Superior temporal gyrus (tissue), 1 donor: Measurements from ENCODE around the gene POLN.

Experiments
- DNase-seq: peaks from one replicate; pipeline ENCODE4 v3.0.0-alpha.2; 2016; ENCODE audit errors: extremely low spot score

POLN gene

DNA sequence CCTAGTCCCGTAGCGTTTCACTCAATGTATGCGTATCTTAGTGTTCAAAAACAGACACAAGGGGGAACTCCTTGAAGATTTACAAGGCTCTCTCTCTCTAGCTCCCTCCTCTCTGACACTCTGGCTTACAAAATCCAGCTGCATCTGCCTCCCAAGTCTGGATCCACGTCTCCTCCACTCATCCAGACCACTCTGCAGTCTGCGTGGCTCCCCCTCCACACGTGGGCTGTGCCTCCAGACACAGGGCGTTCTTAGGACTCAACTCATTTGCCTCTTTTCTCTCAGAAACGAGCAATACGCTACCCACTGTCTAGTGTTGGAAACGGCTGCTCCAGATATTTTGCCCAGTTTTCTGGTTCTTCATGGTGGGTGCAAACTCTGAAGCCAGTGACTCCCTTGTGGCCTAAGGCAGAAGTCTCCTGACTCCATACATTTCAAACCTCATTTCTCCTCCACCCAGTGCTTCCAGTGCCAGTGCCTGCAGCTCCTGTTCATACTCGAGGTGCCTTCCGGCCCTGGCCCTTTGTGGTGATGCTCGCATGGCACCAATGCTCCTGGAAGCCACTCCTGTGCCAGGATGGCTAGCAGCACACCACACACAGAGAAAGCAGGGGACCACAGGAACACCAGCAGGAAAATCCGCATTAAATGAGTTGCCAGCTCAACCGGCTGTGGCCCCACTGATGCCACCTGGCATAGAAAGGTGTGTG lies 158.7 kb downstream of the POLN start:
- no peak for DNase-seq

DNA sequence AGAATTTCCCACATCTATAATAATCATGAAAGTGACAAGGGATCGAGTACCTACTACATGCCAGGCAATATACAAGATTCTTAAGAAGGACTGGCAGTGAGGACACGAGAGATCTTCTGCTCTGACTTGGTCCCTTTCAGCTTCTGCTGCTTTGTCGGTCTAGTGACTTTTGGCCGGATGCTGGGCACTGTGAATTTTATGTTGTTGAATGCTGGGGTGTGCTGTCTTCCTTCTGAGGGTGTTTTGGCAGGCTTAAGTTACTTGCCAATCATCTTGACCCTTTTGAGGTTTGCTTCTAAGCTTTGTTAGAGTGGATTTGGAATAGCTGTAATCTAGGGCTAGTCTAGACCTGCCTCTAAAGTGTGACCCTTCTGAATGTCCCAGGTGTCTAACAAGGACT lies 159.3 kb downstream of the POLN start:
- DNase-seq, result no peak

DNA sequence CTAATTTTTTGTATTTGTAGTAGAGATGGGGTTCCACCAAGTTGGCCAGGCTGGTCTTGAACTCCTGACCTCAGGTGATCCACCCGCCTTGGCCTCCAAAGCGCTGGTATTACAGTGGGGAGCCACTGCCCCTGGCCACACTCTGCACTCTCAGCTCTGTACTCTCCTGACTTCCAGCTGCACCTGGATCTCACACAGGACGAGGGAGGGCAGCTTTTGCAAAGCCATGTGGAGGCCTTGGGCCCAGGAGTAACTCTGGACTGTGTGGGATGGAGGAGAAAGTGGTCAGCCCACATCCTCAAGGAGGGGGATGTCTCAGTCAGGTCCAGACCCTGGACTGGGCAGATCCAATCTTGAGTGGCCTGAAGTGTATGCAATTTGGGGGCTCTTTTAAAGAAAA lies 159.8 kb downstream of the POLN start:
- no peak for DNase-seq

DNA sequence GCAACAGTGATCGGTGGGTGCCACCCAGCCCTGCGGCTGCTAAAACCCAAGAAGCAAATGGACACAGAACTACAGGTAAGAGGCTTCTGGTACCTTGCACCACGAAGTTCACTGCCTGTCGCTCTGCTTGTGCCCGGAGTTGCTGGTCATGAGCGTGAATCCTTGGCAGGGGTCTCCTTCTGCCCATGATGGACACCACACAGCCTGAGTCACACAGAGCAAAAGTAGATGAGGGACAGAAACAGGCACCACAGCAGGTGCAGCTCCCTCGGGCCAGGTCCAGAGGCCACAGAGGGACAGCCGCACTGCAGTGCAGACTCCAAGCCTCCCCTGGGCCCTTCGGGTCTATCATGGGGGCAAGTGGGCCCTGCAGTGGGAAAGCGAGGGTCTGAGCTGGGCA lies 160.4 kb downstream of the POLN start:
- no peak for DNase-seq

DNA sequence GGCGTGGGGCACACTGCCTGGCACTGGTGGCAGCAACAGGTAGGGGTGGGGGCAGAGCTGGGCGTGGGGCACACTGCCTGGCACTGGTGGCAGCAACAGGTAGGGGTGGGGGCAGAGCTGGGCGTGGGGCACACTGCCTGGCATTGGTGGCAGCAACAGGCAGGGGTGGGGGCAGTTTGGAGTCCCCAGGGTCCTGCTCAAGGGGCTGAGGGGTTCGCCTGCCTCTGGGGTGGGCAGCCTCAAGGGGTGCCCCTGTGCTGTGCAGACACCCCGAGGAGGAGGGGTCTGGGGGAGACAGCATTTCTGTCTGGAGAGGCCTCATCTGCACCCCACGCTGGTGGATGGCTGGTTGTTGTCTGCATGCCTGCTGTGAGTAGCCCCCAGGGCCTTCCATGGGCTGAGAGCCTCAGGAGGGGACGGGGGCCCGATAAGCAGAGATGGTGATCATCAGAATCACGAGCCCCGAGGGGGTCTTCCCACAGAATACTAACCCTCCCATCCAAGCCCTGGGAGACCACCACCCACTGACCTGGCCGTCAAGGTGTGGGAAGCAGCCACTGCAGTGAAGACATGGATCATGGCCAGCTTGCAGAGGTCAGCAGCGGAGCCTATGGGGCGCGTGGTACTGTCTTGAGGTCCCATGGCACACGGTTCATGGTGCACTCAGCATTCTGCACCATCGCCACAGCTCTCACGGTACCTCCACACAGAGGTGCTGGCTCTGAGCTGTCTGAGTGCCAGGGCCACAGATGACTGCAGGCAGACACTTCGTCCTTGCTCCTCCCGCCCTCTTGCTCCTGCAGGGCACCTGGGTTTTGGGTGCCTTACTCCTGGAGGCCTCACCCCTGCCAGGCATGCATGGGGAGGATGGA lies 161.3 kb downstream of the POLN start:
- DNase-seq, result no peak

DNA sequence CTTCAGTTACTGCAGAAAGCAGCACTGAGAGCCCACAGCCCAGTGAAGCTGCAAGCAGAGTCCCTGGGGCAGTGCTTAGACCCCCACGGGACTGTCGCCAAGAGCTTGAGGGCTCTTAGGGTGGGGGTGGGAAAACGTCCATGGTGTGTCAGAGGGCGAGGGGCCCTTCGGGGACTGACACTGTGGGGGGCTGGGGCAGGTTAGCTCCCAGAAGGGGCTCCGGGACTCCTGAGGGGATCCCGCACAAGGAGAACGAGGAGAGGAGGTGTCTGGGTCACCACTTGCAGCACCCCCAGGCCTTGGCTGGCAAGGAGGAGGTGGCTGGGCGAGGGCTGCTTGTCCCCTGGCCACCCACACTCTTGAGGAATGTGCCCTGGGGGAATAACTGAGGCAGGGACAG lies 162.0 kb downstream of the POLN start:
- no peak for DNase-seq

DNA sequence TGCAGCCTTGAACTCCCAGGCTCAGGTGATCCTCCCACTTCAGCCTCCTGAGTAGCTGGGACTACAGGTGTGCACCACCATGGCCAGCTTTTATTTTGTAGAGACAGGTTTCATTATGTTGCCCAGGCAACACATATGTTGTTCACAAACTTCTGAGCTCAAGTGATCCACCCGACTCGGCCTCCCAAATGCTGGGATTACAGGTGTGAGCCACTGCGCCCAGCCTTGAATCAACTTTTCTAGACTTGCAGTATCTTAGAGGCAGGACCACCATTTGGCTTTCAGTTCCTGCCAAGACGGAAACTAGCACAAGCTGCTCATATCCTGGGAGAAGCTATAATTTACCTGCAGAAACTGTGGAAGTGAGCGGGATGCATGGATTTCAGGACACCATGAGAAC lies 162.9 kb downstream of the POLN start:
- DNase-seq, result no peak

DNA sequence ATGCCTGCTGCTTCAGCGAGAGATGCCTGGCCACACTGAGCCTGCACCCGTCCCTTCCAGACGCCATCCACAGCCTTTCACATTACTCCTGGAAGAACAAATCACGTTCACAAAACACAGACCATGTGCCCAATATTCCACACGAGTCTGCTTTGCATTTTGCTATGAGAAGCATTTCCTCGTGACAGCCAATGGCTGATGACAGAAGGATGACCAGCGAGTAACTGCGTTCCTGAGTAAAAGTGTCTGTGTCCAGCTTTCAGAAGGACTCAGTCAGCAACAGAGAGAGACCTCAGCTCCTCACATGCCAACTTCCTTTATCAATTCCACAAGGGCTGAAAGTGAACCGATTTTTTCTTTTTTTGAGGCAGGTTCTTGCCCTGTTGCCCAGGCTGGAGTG lies 163.3 kb downstream of the POLN start:
- no peak for DNase-seq

DNA sequence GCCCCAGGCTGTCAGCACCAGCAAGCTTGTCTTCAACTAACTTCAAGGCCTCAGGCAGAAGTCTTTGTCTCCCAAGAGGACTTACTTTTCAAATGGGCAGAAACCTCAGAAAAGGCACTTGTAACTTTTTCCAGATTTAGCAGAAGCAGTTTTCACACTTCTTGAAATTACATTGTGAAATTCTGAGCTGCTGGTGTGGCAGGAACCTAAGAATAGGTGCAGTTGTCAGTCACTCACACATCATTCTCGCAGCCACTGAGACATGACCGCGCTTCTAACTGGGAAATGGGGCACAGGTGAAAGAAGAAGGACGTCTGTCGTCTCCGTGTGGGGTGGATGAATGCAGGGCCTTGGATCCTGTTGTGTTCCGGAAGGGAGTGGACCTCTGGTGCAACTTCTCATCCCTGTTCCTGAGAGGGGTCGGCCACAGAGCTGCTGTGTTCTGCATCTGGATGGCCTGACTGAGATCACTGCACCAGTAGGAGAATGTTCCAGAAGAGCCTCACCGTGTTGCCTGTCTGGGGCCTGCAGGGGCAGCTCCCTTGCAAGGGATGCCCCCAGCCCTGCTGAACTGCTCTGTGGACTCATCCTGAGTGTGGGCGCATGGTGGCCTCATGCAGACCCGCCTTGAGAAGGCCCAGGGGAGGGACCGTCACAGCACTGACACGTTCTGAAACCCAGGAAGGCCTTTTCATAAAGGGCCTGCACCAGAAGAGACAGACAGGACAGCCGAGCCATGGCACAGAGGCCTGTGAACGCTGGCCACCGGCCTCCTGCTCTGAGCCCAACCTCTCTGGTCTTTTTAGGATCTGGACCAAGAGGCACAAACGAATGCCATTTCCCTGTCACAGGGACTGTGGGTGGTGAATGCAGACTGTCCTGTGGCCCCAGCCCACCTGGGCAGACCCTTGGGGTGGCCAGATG lies 164.1 kb downstream of the POLN start:
- DNase-seq, result peak; percentile 50

DNA sequence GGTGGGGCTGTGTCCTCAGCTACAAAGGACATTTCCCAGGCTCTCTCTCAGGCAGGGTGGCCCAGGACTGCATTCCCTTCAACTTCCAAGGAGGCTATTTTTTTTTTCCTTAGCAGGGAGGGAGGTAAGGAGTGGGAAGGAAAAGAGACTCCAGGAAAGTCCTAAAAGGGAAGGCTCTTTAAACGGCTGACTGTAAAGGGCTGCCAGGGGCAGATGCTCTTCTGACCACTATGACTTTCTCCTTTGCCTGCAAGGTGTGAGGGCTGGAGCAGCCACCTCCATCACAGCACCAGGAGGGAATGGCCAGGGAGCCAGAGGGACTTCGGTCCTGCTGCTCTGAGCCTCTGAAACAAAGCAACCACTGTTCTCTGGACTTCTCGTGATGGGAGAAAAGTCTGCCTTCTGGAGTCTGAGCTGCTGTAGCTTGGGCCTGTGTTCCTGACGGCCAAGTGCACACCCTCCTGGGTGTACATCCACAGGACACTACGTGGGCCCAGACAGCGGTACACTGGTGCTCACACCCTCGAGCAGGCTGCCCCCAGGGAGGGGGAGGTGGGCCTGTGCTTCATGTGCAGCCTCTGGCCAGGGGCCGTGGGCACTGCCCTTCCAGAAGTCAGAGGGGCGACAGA lies 164.9 kb downstream of the POLN start:
- DNase-seq, result no peak

DNA sequence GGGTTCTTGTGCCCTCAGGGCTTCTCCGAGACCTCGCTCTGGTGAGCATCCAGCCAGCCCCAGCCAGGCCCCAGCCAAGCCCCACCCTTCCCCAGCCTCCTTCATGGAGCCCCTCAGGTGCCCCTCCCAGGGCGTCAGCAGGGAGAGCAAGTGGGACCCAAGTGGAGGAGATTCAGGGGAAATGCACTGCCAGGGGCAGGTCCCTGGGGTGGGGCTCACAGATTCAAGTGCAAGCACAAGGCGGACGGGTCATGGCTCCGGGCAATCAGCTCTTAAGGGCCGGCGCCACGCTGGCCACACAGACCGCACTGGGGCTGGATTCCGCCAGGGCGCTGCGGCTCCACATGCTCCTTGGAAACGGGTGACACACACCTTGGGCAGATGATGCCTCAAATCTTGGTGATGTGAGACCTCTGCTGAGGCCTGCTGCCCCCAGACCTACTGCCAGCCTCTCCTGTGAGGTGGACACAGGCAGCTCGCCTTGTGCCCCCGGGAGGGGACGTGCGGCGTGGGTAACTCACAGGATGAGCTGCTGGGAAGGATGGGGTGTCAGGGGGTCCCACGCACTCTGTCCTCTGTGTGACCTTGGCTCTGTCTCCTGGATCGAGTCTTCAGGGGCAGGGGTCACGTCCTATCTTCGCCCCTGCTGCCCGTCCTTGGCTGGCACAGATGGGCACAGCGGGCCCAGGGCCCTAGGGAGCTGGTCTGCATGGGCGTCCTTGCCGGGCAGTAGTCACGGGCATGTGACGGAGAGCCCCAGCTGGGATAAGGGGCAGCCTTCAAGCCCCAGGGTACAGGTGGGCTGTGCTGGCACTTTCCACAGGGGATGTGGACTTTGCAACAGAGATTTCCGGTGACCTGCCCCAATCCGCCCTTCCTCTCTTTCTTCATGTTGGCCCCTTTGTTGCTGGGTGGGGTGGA lies 165.7 kb downstream of the POLN start:
- DNase-seq, result no peak

DNA sequence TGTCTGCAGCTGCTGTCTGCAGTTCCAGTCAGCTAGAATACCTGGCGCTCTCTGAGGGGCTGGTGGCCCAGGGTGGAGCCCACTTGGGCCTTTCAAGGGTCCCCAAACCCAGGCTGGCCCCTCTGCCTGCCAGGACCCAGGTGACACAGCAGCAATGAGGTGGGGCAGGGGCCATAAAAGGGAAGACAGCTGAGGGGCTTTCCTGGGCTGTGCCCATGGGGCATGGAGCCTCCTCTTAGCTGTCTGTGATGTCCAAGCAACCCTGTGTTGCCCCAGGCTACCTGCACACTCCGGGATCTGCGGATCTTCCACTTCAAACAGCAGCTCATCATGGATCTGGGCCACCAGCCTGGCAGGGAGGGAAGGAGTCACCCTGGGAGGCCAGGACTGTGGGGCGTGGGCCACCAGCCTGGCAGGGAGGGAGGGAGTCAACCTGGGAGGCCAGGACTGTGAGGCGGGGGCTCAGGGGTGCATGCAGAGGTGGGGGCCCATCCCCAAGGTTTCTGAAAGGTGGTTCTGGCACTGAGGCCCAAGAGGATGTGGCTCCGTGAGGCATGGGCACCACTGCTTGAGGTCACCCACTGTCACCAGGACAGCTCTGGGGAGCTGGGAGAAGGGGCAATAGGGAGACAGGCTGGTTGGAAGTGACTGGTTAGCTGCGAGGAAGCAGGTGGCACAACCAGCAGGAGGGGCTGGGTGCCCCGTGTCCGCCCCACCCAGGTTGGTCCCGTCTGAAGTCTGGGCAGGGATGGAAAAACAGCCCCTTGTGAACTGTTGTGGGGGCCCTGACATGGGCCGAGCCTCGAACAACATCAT lies 166.5 kb downstream of the POLN start:
- no peak for DNase-seq

DNA sequence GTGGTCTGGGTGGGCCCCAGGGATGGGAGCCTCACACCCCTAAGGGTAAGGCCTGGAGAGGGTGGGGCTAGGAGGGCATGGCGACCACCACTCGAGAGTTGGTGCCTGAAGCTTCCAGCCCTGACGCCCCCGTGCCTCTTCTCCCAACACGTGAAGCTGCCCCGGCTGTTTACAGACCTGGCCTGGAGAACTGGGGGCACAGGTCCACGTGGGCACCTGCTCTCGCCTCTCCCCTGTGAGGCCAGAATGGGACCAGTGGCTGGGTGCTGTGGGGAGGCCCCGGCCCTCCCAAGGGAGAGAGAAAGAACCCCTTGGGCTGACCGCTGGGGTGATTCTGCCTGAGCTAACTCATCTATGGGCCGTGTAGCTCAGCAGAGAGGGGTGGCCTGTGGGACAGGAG lies 167.3 kb downstream of the POLN start:
- no peak for DNase-seq

DNA sequence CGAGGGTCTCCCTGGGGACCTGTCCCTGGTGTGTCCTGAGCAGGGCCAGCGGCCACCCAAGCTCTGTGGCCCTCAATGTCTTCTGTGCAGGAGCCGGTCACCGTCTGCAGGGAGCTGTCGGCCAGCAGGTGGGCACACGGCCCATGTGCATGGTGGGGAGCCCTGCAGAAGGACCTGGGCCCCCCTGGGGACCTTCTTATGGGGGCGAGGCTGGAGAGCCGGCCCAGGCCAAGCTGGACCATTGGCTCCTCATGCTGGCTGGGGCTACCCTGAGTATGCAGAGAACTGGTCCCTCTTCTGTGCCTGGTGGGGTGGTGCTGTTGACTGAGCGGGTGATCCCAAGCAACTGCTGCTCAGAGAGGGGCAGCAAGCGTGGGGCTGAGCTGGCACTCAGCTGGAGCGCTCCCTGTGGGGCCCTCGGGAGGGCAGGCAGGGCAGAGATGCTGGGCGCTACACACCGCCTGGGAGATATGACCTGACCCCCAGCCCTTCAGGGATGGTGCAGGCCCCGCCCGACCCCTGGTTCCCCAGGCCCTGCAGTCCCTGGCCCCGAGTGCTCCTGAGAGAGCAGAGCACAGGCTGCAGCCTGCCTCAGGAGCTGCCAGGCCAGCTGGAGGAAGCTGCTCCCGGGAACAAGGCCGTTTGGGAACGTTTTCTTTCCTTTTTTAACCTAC lies 168.0 kb downstream of the POLN start:
- DNase-seq, result no peak

DNA sequence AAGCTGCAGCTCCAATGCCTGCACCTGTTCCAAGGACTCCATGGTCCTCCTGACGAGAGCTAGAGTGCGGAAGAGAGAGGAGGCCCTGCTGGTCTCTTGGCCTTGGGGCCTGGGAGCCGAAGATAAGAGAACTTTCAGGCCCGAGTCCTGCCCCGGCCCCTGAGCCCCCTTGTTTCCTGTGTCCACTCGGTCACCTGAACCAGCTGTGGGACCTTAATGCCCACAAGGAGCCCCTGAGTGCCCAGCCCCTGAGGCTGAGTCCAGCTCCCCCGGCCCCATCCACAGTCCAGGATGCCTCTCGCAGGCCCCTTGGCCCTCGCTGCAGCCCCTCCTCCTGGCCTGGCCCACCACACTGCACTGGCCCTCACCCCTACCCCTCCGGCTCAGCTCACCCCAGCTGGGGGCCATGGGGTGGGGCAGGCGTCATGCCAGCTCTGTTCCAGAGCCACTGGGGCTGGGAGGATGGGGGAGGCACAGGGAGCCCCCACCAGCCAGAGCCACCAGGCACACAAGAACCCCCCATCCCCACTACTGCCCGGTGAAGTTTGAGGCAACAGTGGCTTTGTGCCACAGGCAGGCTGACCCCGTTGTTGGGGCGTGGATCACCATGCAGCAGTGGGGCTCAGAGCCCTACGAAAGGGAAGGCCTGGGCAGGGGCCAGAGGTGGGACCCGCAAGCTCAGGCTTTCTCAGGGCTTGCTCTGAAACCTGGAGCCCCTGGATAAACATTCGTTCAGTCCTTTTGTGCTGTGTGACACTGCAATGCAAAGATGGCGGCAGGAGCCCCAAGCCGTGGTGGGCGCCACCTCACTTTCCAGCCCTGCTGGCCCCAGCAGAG lies 168.7 kb downstream of the POLN start:
- DNase-seq, result no peak

DNA sequence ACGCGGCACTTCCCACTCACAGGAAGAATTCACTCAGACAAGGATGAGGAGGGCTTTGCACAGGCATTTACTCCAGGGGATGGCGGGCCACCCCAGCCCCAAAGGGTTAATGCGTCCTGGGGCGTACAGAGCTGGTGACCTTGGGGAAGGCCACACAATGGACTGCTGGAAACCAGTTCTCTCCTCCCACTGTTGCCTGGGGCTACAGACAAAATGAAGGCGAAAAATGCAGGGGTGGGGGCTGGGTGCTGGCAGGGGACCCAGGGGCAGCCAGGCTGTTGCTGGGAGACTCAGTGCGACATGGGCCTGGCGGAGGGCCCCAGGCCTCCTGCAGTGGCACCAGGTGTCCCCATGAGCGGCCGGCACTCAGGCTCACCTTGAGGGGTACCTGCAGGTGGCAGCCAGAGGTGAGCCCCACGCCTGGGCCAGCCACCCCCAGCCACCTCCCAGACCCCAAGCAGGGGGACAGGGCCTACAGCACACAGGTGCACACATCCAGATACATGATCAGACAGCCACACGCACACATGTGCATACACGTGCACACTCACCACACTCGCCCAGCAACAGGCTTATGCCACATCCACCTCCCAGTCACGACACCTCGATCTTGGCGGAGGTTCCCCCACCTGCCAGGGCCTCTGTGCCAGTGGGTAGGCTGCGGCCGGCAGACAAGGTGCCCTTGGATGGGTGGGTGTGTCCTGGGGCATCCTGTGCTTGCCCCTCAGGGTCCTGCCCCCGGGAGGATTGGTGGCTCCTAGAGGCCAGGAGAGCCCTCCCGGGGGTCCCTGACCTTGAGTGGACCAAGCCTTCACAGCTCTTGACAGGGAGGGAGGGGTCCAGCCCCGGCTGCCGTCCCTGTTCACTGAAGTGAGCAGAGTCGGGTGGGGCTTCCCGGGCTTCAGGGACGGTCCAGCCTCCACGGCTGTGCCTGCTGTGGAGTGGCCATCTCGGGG lies 169.7 kb downstream of the POLN start:
- no peak for DNase-seq

DNA sequence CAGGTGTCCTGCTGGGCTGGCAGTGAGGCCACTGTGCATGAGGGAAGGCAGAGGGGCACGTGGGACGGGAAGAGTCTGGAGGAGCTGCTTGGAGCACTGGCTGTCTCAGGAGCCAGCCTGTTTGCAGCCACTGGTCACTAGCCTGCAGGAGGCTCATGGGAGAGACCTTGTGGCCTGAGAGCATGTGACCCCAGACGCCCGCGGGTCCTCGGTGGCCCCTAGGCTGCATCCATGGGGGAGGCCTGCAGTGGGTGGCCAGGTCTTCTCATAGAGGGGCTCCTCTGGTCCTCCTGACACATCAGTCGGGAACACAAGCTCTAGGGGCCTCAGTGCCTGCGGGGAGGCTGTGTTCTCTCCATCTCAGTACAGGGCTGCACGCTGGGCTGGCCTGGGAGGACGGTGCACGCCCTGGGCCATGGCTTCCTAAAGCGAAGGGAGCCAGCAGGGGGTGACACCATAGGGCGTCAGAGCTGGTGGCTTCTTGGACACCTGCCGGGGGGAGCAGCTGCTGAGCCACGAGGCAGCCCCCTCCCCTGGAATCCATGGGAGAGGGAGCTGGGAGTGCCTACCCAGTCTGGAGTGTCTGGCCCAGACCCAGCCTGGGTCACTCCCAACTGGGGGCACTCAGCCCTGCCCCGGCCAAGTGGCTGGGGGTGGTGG lies 170.5 kb downstream of the POLN start:
- no peak for DNase-seq
